CD1c-positive myeloid dendritic cell (primary cell): ENCODE results near the gene HOXB6.

ENCODE experiments used
- DNase-seq: peaks from one replicate; pipeline ENCODE4 v3.0.0-alpha.2; 2016; ENCODE audit errors: extremely low spot score

The HOXB6 gene

DNA sequence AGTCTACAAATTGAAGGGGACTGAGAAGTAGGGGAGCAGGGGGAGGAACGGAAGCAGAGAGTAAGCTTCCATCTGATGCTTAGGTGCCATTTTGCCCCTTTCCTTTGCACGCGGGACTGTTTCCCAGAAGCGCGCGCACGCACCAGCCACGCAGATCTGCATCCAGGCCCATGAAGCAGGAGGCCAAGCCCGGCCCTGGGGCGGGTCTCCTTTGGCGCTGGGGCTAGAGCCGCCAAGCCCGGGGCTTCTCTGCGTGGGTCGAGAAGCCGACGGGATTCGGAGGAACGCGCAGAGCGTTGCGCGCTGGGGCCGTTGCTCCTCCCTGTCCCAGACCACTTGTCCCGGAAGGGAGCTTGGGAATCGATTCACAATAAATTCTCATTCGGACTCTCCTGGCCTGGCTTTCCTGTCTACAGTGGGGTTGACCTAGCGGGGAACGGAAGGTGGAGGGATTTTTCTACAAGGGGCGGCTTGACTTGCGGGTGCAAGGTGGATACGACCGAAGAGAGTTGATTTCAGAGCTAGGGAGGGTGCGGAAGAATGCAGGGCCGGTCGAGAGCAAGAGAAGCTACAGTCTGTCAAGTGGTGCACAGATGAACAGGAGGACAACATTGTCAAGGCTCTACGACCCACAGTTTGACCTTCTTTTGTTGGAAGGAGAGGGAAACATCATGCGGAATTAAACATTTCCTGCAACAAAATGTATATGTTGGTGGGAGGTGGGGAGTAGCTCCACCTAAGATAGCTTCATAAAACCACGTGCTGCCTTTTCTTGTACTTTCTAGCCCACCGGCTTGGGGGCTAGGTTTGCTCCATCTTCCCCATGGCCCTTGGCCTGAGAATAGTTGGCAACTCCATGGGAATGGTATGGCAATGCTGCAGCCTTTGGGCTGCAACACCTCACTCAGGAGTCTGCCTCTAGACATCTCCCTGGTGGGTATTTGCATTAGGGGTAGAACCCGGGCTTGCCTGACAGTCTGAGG lies 16.9 kb upstream of the HOXB6 start:
- no peak for DNase-seq

GRCh38 chr17:48620461-48621139 lies 15.8 kb upstream of the HOXB6 start:
- no peak for DNase-seq

DNA sequence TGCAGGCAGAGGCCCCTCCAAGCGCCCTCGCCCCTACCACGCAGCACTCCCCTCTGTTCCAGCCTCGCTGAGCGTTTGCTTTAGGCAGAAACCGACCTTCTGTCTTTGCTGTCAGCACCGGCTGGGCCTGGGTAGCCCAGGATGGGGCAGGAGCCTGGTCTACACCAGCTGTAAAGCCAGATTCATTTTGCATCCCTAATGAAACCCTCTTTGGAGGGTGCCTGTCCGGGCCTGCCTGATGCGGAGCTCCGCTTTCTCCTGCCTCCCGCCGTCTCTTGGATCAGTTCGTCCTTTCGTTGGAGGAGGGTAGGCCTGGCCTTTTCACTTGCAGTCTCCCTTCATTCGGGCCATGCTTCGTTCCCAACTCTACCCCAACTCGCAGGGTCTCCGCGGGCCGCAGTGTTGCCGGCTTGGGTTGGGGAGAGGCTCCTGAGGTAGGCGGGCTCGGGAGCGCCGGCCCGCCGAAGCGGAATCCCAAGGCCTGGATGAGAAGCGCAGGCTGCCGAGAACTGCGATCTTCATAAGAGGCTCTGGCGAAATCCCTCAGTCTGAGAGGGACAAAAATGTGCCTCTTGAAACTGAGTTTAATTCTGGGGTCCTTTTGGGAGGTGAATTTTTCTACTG lies 15.2 kb upstream of the HOXB6 start:
- no peak for DNase-seq

DNA sequence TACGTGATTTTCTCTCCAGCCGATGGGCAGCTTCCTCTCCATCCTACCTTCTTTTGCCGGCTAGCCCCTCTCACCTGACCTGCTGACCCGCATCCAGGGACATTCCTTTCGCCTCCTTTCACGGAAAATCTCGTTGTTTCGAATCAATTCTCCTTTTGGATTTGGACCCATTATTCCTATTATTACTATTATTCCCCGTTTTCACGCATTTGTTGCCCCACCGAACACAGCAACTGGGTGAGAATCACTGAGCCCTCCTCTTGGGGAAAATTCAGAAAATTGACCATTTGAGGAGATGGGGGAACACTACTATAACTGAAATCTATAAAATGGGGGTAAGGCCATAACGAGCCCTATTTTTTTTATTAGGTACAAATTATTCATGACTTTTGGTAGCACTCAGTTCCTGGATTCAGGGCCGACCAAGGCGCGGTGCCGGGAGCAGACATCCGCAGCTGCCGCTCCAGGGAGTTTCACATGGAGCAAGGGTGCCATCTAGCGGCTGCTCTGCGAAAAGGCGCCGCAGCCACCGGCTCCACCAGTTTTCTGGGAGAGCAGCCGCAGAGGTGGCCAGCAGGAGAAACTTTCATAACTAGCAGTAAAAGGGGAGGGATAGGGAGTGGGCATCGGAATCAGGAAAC lies 13.6 kb upstream of the HOXB6 start:
- peak; percentile 91 for DNase-seq

- DNase-seq = no peak
Measured at GRCh38 chr17:48617471-48618255, 12.9 kb upstream of the HOXB6 start.

- DNase-seq = no peak
Measured at GRCh38 chr17:48616717-48617470, 12.1 kb upstream of the HOXB6 start.

- no peak for DNase-seq
Measured at GRCh38 chr17:48615963-48616716, 11.4 kb upstream of the HOXB6 start.

DNA sequence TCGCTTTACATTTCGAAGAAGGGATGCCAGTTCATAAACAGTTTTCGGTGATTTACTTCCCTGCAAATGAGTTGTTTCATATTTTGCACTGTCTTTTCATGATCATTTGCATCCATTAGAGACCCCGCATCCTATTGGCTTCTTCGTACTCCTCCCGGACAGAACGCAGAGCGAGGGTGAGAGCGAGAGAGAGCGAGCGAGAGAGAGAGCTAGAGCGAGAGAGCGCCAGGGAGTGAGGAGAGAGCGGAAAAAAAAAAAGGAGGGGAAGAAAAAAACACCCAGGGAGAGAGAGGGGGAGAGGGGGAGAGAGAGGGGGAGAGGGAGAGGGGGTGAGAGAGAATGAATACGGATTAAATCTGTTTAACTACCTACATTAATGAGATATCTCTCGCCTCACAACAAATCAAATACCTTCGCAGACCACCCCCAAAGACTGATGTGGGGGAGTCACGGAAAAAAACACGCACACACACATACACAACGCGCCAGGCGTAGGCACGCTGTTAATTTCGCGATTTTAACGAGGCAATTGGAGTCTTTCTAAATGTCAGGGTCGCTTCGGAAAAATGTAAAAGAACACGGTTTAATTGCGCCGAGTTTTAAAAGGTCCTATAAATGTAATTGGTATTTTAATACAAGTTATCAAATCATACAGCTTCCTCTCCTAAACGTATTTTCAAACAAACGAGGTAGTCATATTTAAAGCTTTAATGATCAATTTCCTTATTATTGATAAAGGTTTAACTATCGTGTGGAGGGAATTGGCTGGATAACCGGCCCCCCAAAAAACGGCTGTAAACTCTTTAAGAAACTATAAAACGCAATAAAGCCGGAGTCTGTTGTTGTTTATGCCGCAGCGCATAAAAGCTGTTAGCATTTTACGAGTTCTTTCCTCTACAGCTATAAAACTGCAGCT lies 10.5 kb upstream of the HOXB6 start, which contains the start of gene HOXB8:
TSS of gene HOXB8 (minus strand) at position 246 of the 916 bp plus-strand sequence. CDS start 588 bp downstream, outside the sequence.
- no peak for DNase-seq

- DNase-seq = no peak
Measured at GRCh38 chr17:48613862-48614694, 9.3 kb upstream of the HOXB6 start.

- DNase-seq = peak; percentile 51
Measured at GRCh38 chr17:48612854-48613691, 8.3 kb upstream of the HOXB6 start.

GRCh38 chr17:48612456-48612853 lies 7.7 kb upstream of the HOXB6 start:
- DNase-seq = no peak

- no peak for DNase-seq
Measured at GRCh38 chr17:48611681-48612455, 7.1 kb upstream of the HOXB6 start.

DNA sequence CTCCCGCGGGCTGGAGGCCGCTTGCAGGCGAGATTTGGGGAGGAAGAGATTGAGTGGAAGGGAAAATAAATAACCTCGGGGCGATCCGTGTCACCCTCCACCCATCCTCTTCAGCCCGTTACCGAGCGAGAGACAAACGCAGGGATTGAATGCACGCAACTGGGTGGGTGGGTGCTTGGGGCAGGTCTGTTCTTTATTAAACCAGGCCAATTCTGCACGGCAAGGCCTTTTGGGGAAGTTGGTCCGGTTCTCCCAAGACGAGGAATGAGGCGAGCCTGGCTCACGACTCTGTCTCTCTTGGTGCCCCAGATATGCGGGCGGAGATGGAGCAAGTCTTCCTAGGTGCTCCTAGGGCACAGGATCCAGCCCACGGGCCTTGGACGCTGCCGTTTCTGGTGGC lies 6.4 kb upstream of the HOXB6 start:
- peak; percentile 52 for DNase-seq

GRCh38 chr17:48610282-48611211 lies 5.8 kb upstream of the HOXB6 start, which contains the start of gene HOXB7:
HOXB7 (minus strand) TSS chr17:48611017; CDS start chr17:48610918, 99 bp downstream.
- DNase-seq = peak; percentile 32
